Stimulated activated CD8-positive, alpha-beta memory T cell treated with anti-CD3 and anti-CD28 coated beads, Interleukin-7, amount 100 ng/mL, for 4 hours (primary cell): ENCODE measurements around the gene FLRT1.

Experiments used
- DNase-seq, 2 donors: peaks; one replicate each; pipeline ENCODE4 v3.0.0-alpha.2; 2020; ENCODE audit warnings: low read depth in 2 of 2

Gene FLRT1

DNA sequence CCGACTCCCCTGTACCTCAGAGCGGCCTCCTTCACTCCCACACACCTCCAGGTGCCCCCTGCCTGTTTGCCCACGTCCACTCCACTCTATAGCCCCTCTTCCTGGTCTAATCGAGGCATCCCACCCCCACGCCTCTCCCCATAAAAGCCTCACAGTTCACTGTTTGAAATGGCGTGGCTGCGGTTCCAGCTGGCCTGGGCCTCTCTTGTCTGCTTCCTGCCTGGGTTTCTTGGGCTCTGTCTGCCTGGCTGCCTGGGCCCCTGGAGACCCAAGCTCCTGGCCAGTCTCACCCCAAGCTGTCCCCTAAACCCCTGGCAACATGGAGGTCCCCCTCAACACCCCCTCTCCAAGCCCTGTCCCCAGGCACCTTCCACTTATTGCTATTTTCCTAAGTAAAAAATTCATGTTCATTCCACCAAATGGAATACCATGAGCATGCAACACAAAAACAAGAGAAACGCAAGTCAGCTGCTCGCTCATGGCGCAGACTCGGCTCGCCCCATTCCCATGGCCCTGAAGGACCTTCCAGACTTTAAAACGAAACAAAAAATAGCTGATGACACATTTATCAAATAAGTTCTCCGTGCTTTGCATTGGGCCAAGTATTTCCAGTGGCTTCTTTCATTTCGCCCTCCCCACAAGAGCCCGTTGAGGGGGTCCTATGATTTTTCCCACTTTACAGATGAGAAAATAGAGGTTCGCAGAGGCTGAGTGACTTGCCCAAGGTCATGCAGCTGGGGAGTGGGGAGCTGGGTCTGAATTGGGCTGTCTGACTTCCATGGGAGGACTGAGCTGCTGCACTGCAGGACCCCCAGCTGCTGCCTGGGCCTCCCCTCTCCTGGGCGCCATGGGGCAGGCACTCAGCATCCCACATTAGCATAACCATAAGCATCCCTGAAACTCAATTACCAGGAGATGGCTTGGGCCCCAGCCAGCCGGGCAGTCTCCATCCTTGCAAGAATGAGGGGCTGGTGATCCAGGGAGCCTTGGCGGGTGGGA is 11.7 kb upstream of the FLRT1 start:
- no peak for DNase-seq

DNA sequence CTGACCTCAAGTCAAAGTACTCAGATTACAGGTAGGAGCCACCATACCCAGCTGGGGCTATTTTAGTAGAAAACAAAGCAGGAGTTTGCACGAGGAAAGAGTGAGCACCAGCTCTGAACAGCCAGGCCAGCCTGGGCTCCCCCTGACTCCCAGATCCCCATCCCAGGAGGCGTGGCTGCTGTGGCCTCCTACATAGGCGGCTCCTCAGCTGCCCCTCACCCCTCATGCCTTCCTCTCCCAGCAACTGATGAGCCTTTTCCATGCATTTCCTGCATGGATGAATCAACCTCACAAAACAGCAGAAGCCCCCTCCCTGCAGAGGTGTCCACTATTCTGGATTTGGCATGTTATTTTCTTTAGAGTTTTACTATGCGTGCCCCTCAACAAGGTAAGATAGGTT is 10.5 kb upstream of the FLRT1 start:
- no peak for DNase-seq

DNA sequence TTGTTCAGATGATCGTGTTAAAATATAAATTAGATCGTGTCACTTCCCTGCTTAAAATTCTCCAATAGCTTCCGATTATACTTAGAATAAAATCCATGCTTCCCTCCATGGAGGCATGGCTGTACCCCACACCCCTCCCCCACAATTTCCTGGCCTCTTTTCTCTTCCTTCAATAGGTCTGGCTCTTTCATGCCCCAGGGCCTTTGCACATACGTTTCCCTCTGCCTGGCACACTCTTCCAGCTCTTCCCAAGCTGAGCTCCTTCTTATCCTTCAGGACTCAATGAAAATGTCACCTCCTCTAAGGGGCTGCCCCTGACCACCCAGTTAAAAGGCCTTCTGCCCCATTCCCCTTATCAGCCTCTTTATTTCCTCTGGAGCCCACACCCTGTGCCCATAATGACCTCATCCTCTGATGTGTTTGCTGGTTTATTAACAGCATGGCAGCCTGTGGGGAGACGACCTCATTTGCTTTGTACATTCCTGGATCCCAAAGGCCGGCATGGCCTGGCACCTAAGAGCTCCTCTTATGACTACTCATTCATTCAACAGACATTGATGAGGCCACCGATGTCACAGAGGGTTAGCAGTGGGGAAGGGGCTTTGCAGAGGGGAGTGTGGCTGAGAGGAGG is 9.0 kb upstream of the FLRT1 start:
- DNase-seq = no peak

DNA sequence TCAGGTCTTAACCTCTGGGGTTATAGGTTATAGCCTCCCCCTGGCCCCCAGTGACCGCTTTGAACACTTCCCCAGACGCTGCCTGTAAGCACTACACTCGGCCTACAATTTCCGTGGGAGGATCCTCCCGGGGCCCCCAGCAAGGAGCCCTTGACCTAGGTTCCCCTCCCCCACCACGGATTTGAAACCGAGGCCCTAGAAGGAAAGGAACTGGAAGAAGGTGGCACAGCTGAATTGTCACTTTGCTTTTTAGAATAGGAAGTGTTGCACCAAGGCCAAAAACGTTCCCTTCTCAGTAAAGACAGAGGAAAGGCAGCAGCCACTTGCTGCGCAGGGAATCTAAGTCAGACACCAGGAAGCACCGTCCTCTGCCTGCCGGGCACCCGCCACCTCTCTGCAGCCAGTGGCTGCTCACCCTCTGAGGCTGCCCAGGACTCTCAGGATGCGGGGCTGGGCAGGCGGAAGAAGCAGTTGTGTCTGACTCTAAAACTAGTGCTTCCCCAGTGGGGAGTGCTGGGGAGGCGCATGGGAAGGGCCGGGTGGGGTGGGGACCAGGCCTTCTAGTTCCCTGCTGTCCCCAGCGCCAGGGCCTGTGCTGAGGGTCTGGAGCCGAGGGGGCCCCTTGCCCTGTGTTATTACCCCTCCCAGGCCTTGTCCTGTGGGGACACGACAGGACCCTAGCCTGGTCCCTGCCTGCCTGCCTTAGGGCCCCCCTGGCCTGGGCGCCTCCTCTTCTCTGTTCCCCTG is 7.9 kb upstream of the FLRT1 start:
- no peak for DNase-seq

DNA sequence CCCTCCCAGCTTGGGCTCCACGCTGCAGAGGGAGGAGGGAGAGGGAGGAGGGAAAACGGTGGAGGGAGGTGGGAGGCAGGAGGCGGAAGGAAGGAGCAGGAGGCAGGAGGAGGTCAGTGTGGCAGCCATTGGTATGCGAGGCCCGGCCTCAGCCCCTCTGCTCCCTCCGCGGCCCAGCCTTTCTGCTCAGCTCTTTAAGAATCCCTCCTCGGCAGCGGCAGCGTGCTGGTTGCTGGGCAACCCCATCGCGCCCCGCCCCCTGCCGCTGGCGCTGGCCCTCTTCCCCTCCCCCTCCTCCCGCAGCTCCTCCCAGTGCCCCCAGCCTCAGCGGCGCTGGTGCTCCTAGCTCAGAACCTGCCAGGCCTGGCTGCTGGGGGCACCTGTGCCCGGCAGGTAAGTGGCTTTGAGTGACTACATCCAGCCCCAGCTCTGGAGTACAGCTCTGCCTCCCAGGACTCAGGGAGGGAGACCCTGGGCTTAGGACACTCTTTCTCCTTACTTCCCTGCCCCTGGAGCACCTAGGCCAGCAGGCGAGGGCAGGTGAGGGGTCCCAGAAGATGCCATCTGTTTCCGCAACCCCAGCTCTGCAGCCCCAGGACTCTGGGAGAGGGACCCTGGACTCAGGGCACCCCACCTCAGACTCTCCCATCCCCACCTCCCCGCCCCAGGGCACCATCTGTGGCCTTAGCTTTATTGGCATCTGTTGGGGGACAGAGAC is 7.2 kb upstream of the FLRT1 start:
- no peak for DNase-seq

DNA sequence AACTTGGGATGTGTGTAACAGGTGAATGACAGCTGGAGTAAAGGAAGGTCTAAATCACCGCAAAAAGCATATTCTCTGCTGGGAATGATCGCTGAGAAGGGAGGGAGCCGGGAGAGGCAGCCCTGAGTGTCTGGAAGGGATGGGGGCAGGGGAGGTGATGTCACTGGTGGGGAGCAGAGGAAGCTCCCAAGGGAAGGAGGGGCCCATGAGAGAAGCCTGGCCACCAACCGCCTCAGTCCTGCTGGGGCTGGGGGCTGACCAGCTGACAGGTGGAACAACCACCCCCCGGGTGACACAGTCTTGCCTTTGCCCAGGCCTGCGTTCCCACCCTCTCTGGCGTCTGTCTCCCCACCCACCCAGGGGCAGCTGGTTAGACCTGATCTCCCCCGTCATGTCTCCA is 6.0 kb upstream of the FLRT1 start:
- no peak for DNase-seq

GRCh38 chr11:64031001-64031400 is 4.7 kb upstream of the FLRT1 start:
- no peak for DNase-seq

GRCh38 chr11:64032050-64032449 is 3.7 kb upstream of the FLRT1 start:
- no peak for DNase-seq

DNA sequence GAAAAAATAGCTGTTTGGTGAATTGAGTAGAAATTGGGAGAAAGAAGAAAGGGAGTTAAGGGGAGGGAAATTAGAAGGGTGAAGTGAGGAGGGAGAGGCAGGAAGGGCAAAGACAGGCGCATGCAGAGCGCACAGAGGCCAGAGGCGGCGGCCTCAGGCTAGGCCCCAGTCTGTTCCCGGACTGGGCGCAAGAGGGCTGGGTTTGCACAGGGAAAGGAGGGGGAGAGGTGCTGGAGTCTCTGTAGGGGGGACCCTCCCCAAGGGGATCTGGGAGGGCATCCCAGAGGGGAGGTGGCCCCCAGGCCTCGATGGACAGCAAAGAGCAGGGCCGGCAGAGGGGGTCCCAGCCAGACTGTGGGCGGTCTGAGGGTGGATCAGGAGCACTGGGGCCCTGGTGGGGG is 1.3 kb upstream of the FLRT1 start:
- DNase-seq = no peak

GRCh38 chr11:64035081-64035524 is 628 bp upstream of the FLRT1 start:
- no peak for DNase-seq

- DNase-seq = no peak
Observed at GRCh38 chr11:64036087-64037026, 626 bp downstream of the FLRT1 start.

DNA sequence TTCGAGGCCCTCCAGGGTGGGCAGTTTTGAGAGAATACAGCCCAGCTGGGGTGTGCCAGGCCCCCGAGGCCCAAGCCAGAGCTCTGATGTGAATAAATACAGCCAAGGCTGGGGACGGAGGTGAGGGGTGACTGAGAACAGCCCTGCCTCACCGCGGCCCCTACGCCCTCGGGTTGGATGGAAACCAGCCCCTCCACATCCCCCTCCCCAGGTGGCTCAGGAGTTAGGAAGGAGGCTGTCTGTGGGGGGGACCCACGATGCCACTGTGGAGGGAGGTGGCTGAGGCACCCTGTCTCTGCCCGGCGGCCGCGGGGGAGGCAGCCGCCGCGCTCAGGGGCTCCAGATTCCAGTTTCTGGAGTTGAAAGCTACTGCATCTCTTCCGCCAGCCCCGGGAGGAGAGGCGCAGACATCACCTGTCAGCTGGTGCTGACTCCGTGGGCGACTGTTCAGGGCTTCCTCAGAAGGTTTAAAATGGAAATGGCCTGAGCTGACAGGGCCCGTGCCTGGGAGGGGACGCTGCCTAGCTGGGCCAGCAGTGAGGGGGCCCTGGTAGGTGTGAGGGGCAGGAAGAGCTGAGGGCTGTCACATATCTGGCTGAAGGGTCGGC is 1.4 kb downstream of the FLRT1 start:
- no peak for DNase-seq

GRCh38 chr11:64038500-64038899 is 2.8 kb downstream of the FLRT1 start:
- no peak for DNase-seq

GRCh38 chr11:64039012-64039665 is 3.4 kb downstream of the FLRT1 start:
- DNase-seq = peak in 1 of 2 donors; percentile 29

GRCh38 chr11:64040684-64041322 is 5.1 kb downstream of the FLRT1 start:
- DNase-seq = no peak

DNA sequence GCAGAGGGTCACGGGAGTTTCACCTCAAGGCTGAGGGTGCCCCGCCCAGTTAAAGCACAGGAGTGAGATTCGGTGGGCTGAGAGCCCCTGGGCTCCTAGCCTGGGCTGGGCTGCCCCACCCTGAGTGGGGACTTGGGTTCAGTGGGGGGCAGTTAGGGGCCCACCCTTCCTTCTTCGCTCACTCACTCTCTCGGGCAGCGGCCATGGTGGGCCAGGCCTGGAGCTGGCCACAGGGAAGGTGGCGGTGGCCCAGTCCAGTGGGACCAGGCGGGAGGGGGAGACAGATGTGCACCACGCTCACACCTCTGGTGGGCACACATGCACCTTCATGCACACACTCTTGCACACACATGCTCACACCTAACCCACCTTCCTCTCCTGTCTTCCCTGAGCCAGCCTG is 6.1 kb downstream of the FLRT1 start:
- no peak for DNase-seq

- no peak for DNase-seq
Observed at GRCh38 chr11:64042301-64042700, 6.6 kb downstream of the FLRT1 start.

GRCh38 chr11:64043545-64043944 is 7.8 kb downstream of the FLRT1 start:
- no peak for DNase-seq
